ENCODE measurements around the gene LDLRAD3. TPM values are rescaled to one million over a fixed set of nuclear protein-coding genes. Genes with fewer than 3 reads are reported as not detected.

LDLRAD3 gene
- total RNA-seq, 2 donors from 2014 or later: 19.2 to 30.6 TPM

DNA sequence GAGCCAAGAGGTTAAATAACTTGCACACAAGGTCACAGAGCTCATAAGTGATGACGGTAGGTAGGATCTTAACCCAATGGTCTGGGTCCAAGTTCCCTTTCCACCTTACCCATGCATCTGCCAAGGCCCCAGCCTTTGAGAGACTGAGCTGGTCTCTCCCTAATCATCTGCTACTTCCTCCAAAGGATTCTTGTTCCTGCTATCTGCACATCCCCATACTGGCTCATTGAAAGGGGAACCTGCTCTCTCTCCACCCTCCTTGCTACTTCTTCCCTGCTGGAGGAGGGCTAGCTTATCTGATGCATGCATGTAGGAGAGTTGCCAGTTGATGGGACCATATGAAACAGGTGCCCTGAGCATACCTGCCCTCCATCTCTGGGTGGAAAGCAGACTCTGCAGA is 297.6 kb downstream of the LDLRAD3 start:
- Histone ChIP-seq H3K9me3 (ENCODE audit: control insufficient read depth, low read length) (no peaks in the 10 kb centered on the region), H3K27ac (ENCODE audit: low read depth, low read length) (no peak overlapping the region), H3K4me3 (ENCODE audit: low read length) (no peak overlapping the region), H3K27me3 (ENCODE audit: control insufficient read depth, insufficient read depth, low read length, poor library complexity, severe bottlenecking) (no peaks in the 10 kb centered on the region), H3K36me3 (ENCODE audit: control insufficient read depth, insufficient read depth, low read length) (no peaks in the 10 kb centered on the region), H3K4me1 (ENCODE audit: control insufficient read depth, insufficient read depth, low read length) (peaks cover 4% of the 10 kb centered on the region), H3K9ac (ENCODE audit: extremely low read depth, low read length, poor library complexity, severe bottlenecking) (no peak overlapping the region)
- WGBS, 2 experiments (ENCODE audit: insufficient coverage in 1 of 2, insufficient read length in 1 of 2): 83 to 100% methylated on average over 1 of the region's 1 CpG
- TF ChIP-seq, protein P1, sequence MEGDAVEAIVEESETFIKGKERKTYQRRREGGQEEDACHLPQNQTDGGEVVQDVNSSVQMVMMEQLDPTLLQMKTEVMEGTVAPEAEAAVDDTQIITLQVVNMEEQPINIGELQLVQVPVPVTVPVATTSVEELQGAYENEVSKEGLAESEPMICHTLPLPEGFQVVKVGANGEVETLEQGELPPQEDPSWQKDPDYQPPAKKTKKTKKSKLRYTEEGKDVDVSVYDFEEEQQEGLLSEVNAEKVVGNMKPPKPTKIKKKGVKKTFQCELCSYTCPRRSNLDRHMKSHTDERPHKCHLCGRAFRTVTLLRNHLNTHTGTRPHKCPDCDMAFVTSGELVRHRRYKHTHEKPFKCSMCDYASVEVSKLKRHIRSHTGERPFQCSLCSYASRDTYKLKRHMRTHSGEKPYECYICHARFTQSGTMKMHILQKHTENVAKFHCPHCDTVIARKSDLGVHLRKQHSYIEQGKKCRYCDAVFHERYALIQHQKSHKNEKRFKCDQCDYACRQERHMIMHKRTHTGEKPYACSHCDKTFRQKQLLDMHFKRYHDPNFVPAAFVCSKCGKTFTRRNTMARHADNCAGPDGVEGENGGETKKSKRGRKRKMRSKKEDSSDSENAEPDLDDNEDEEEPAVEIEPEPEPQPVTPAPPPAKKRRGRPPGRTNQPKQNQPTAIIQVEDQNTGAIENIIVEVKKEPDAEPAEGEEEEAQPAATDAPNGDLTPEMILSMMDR (conservative IDR thresholded peaks at IDR 0.05): no peak
- H3K4me3 Mint-ChIP-seq: no peak overlapping the region
- no peak overlapping the region for H3K27ac Mint-ChIP-seq
- no peaks in the 10 kb centered on the region for H3K27me3 Mint-ChIP-seq (ENCODE audit: insufficient read depth)
- peaks cover 7% of the 10 kb centered on the region for H3K36me3 Mint-ChIP-seq (ENCODE audit: low read depth)
- H3K4me1 Mint-ChIP-seq: peaks cover 9% of the 10 kb centered on the region
- no peaks in the 10 kb centered on the region for H3K9me3 Mint-ChIP-seq
- DNase-seq: no peak

DNA sequence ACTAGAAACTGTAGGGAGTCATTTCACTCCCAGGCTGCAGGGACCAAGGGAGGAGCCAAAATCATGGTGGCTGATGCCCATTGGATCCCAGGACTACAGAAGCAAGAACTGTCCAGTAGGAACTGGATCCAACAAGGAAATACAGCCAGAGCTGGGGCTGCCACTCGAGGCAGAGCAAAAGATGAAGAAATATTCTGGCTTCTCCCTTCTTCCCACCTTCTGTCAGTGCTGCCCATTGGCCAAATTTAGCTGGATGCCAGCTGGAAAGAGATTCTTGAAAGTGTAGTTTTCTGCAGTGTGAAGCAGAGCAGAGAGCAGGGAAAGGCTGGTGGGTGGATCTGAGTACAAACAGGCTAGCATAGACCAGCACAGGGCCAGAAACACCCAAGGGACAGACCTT is 299.8 kb downstream of the LDLRAD3 start:
- Histone ChIP-seq H3K9ac (ENCODE audit: extremely low read depth, low read length, poor library complexity, severe bottlenecking) (no peak overlapping the region), H3K4me3 (ENCODE audit: low read length) (no peak overlapping the region), H3K36me3 (ENCODE audit: control insufficient read depth, insufficient read depth, low read length) (no peaks in the 10 kb centered on the region), H3K27ac (ENCODE audit: low read depth, low read length) (no peak overlapping the region), H3K9me3 (ENCODE audit: control insufficient read depth, low read length) (no peaks in the 10 kb centered on the region), H3K27me3 (ENCODE audit: control insufficient read depth, insufficient read depth, low read length, poor library complexity, severe bottlenecking) (no peaks in the 10 kb centered on the region), H3K4me1 (ENCODE audit: control insufficient read depth, insufficient read depth, low read length) (peaks cover 4% of the 10 kb centered on the region)
- Mint-ChIP-seq H3K27me3 (ENCODE audit: insufficient read depth) (no peaks in the 10 kb centered on the region), H3K4me1 (peaks cover 9% of the 10 kb centered on the region), H3K4me3 (no peak overlapping the region), H3K36me3 (ENCODE audit: low read depth) (no peaks in the 10 kb centered on the region), H3K9me3 (no peaks in the 10 kb centered on the region), H3K27ac (no peak overlapping the region)
- no peak for DNase-seq
- WGBS, 2 experiments (ENCODE audit: insufficient coverage in 1 of 2, insufficient read length in 1 of 2): 76% methylated on average over 1 of the region's 1 CpG; no CpG with 5 or more reads in 1 of the 2 experiments
- TF ChIP-seq, protein P1 (conservative IDR thresholded peaks at IDR 0.05): no peak

DNA sequence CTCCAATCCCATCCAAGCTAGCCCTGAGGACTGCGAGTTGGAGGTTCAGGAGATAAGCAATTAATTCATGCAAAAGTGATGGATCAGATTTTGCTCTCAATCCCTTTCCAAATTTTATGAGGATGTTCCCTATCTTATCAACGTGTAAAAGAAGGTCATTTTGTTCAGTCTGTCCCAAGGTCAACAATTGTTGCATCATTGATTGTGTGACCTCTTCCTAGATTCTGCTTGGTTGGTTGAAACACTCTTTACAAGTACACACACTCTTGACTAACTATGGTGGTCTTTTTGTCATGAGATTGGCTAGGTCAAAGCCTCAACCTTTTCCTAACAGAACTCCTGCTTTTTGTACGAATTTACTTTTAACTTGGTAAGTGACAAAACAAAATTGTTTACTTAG is 303.6 kb downstream of the LDLRAD3 start:
- Mint-ChIP-seq H3K27me3 (ENCODE audit: insufficient read depth) (no peaks in the 10 kb centered on the region), H3K9me3 (peaks cover 6% of the 10 kb centered on the region), H3K27ac (no peak overlapping the region), H3K36me3 (ENCODE audit: low read depth) (no peaks in the 10 kb centered on the region), H3K4me3 (no peak overlapping the region), H3K4me1 (peaks cover 10% of the 10 kb centered on the region)
- Histone ChIP-seq H3K9me3 (ENCODE audit: control insufficient read depth, low read length) (peaks cover 8% of the 10 kb centered on the region), H3K27ac (ENCODE audit: low read depth, low read length) (no peak overlapping the region), H3K36me3 (ENCODE audit: control insufficient read depth, insufficient read depth, low read length) (no peaks in the 10 kb centered on the region), H3K4me3 (ENCODE audit: low read length) (no peak overlapping the region), H3K9ac (ENCODE audit: extremely low read depth, low read length, poor library complexity, severe bottlenecking) (no peak overlapping the region), H3K4me1 (ENCODE audit: control insufficient read depth, insufficient read depth, low read length) (peaks cover 4% of the 10 kb centered on the region), H3K27me3 (ENCODE audit: control insufficient read depth, insufficient read depth, low read length, poor library complexity, severe bottlenecking) (no peaks in the 10 kb centered on the region)
- DNase-seq: no peak
- WGBS, 2 experiments (ENCODE audit: insufficient coverage in 1 of 2, insufficient read length in 1 of 2): 64 to 87% methylated on average over 2 to 3 of the region's 3 CpGs
- TF ChIP-seq, protein P1 (conservative IDR thresholded peaks at IDR 0.05): no peak
